Measurements from ENCODE around the gene DTX1. TPM values are rescaled to one million over a fixed set of nuclear protein-coding genes. Genes with fewer than 3 reads are reported as not detected.

The DTX1 gene
- total and polyA plus RNA-seq, 3 donors from 2014 or later = 15.0 to 26.9 (median 22.8) TPM

GRCh38 chr12:113071135-113072112, 14.9 kb downstream of the DTX1 start:
- TF ChIP-seq POLR2A (IDR thresholded peaks at IDR 0.05) = no peak
- no peak for TF ChIP-seq CTCF (IDR thresholded peaks at IDR 0.05)
- Histone ChIP-seq H3K4me3 (no peak overlapping the region), H3K9me3 (no peaks in the 10 kb centered on the region), H3K27me3 (no peaks in the 10 kb centered on the region), H3K36me3 (ENCODE audit: low read depth, missing control alignments) (no peaks in the 10 kb centered on the region), H3K4me1 (peaks cover 22% of the 10 kb centered on the region), H3K27ac (peak overlapping the region; percentile 80 to 82)
- intact Hi-C loops (cut with DNase I; ENCODE audit: low total_unique reads) = no loop called here
- 32 to 41% methylated on average over 17 to 21 of the region's 21 CpGs for WGBS, 2 donors
- peak; percentile 58 for DNase-seq

GRCh38 chr12:113072136-113072535, 15.6 kb downstream of the DTX1 start:
- TF ChIP-seq POLR2A (IDR thresholded peaks at IDR 0.05) (no peak), CTCF (IDR thresholded peaks at IDR 0.05) (no peak)
- Histone ChIP-seq H3K4me3 (no peak overlapping the region), H3K27ac (peak overlapping the region; percentile 80 to 82), H3K4me1 (peaks cover 22% of the 10 kb centered on the region), H3K9me3 (no peaks in the 10 kb centered on the region), H3K36me3 (ENCODE audit: low read depth, missing control alignments) (no peaks in the 10 kb centered on the region), H3K27me3 (no peaks in the 10 kb centered on the region)
- peak; percentile 30 for DNase-seq
- intact Hi-C loops (cut with DNase I; ENCODE audit: low total_unique reads) = no loop called here
- WGBS, 2 donors = 23 to 68% methylated on average over 3 of the region's 3 CpGs

DNA sequence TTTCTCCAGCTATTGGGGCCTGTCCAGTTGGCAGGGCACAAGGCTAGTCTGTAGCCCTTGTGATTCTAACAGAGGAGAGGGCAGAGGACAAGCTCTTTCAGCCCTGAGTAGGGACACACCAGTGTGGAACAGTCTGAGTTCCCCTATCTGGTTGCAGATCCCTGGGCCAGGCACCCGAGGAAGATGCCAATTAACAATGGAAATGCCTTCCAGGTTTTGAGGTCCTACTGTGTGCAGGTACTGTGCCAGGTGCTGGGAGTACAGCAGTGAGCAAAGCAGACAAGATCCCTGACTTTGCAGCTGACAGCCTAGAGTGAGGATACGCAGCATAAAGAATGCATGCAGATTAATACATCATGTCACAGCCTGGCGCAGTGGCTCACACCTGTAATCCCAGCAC, 17.1 kb downstream of the DTX1 start:
- DNase-seq = no peak
- Histone ChIP-seq H3K4me1 (peaks cover 22% of the 10 kb centered on the region), H3K4me3 (no peak overlapping the region), H3K27me3 (no peaks in the 10 kb centered on the region), H3K9me3 (no peaks in the 10 kb centered on the region), H3K36me3 (ENCODE audit: low read depth, missing control alignments) (no peaks in the 10 kb centered on the region), H3K27ac (no peak overlapping the region)
- 82 to 90% methylated on average over 2 to 3 of the region's 3 CpGs for WGBS, 2 donors
- intact Hi-C loops (cut with DNase I; ENCODE audit: low total_unique reads) = no loop called here
- TF ChIP-seq CTCF (IDR thresholded peaks at IDR 0.05) = no peak
- no peak for TF ChIP-seq POLR2A (IDR thresholded peaks at IDR 0.05)

DNA sequence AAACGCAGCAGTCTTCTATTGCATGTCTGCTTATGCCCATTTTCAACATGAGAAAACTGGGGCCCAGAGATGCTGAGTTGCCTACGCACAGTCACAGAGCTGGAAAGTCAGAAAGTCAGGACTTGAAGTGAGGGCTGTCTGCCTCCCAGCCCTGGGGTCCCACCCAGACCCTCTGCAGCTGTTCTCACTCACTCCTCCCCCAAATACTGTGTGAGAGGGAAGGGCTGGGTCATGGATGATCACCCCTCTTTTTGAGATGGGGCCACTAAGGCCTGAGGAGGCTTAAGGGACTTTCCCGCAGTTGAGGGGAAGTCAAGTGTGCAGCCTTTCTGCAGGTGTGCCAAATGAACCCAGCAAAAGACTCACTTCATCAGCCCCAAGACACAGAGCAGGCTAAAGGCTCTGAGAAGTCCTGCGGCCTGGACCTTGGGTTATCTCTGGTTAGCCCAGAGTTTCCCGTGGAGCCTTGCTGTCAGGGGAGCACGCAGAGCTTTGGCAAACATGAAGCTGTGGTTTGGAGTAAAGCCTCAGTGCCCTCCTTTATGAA, 18.7 kb downstream of the DTX1 start:
- intact Hi-C loops (cut with DNase I; ENCODE audit: low total_unique reads) = no loop called here
- Histone ChIP-seq H3K27me3 (no peaks in the 10 kb centered on the region), H3K36me3 (ENCODE audit: low read depth, missing control alignments) (no peaks in the 10 kb centered on the region), H3K9me3 (no peaks in the 10 kb centered on the region), H3K4me3 (no peak overlapping the region), H3K27ac (no peak overlapping the region), H3K4me1 (peaks cover 26% of the 10 kb centered on the region)
- TF ChIP-seq POLR2A (IDR thresholded peaks at IDR 0.05) = no peak
- no peak for TF ChIP-seq CTCF (IDR thresholded peaks at IDR 0.05)
- 71 to 84% methylated on average over 5 to 6 of the region's 6 CpGs for WGBS, 2 donors
- DNase-seq = no peak
